Measurements from ENCODE around the gene NIM1K. TPM values are rescaled to one million over a fixed set of nuclear protein-coding genes. Genes with fewer than 3 reads are reported as not detected.
A peak's percentile ranks its signal among the peaks of the same experiment; 100 is the strongest.

Gene NIM1K
- total and polyA plus RNA-seq, 4 experiments from 2014 or later, result 0.24 to 0.40 (median 0.27) TPM

GRCh38 chr5:43279548-43280274 lies 87.7 kb downstream of the NIM1K start:
- intact Hi-C loops (cut with micrococcal nuclease), result no loop called here
- Histone ChIP-seq H3K36me3 (ENCODE audit: insufficient read depth, low read length) (no peaks in the 10 kb centered on the region), H3K4me1 (ENCODE audit: insufficient read depth, low read length) (no peaks in the 10 kb centered on the region), H3K4me3 (ENCODE audit: low read length in 2 of 2) (no peak overlapping the region), H3K27ac (ENCODE audit: low read depth, low read length) (no peak overlapping the region), H3K9me3 (ENCODE audit: control insufficient read depth in 1 of 2, low read length in 2 of 2) (no peaks in the 10 kb centered on the region), H3K27me3 (ENCODE audit: insufficient read depth, low read length) (no peaks in the 10 kb centered on the region)
- DNase-seq, result no peak
- H3K27ac Mint-ChIP-seq, result no peak overlapping the region
- peaks cover 0 to 2% (median 0%) of the 10 kb centered on the region in 8 donors for H3K9me3 Mint-ChIP-seq
- POLR2A ChIA-PET (ENCODE audit: partially characterized antibody), result no interaction called here
- peaks cover 0 to 4% of the 10 kb centered on the region in 2 donors for H3K36me3 Mint-ChIP-seq
- no peaks in the 10 kb centered on the region for H3K4me1 Mint-ChIP-seq
- no peak overlapping the region for H3K4me3 Mint-ChIP-seq
- CTCF ChIA-PET (ENCODE audit: partially characterized antibody), result no interaction called here
- peaks cover 2% of the 10 kb centered on the region in 2 donors for H3K27me3 Mint-ChIP-seq

- POLR2A ChIA-PET (ENCODE audit: partially characterized antibody), result no interaction called here
- no peaks in the 10 kb centered on the region for H3K27me3 ChIP-seq (ENCODE audit: insufficient read depth, low read length)
- Mint-ChIP-seq H3K27me3 (peaks cover 2% of the 10 kb centered on the region in 2 donors), H3K4me1 (no peaks in the 10 kb centered on the region), H3K4me3 (no peak overlapping the region), H3K27ac (no peak overlapping the region), H3K36me3 (peaks cover 5 to 9% of the 10 kb centered on the region in 2 donors), H3K9me3 (no peaks in the 10 kb centered on the region)
- CTCF ChIA-PET (ENCODE audit: partially characterized antibody), result no interaction called here
- H3K4me3 ChIP-seq (ENCODE audit: low read length in 2 of 2), result no peak overlapping the region
- no peaks in the 10 kb centered on the region for H3K36me3 ChIP-seq (ENCODE audit: insufficient read depth, low read length)
- H3K27ac ChIP-seq (ENCODE audit: low read depth, low read length), result no peak overlapping the region
- H3K4me1 ChIP-seq (ENCODE audit: insufficient read depth, low read length), result no peaks in the 10 kb centered on the region
- H3K9me3 ChIP-seq (ENCODE audit: control insufficient read depth in 1 of 2, low read length in 2 of 2), result no peaks in the 10 kb centered on the region
- intact Hi-C loops (cut with micrococcal nuclease), result no loop called here
- DNase-seq, result no peak
These were observed 90.0 kb downstream of the NIM1K start for GRCh38 chr5:43281840-43282658.

GRCh38 chr5:43286623-43287022 lies 94.6 kb downstream of the NIM1K start:
- H3K4me1 ChIP-seq (ENCODE audit: insufficient read depth, low read length), result no peaks in the 10 kb centered on the region
- no peak overlapping the region for H3K4me3 Mint-ChIP-seq
- ChIA-PET POLR2A (ENCODE audit: partially characterized antibody) (no interaction called here), CTCF (ENCODE audit: partially characterized antibody) (no interaction called here)
- H3K36me3 Mint-ChIP-seq, result peaks cover 36 to 41% of the 10 kb centered on the region in 2 donors
- intact Hi-C loops (cut with micrococcal nuclease), result no loop called here
- no peaks in the 10 kb centered on the region for H3K9me3 ChIP-seq (ENCODE audit: control insufficient read depth in 1 of 2, low read length in 2 of 2)
- DNase-seq, result no peak
- no peaks in the 10 kb centered on the region for H3K27me3 ChIP-seq (ENCODE audit: insufficient read depth, low read length)
- H3K27me3 Mint-ChIP-seq, result no peaks in the 10 kb centered on the region
- H3K4me1 Mint-ChIP-seq, result no peaks in the 10 kb centered on the region
- H3K27ac Mint-ChIP-seq, result no peak overlapping the region
- H3K36me3 ChIP-seq (ENCODE audit: insufficient read depth, low read length), result peaks cover 4% of the 10 kb centered on the region
- no peak overlapping the region for H3K4me3 ChIP-seq (ENCODE audit: low read length in 2 of 2)
- H3K27ac ChIP-seq (ENCODE audit: low read depth, low read length), result no peak overlapping the region
- H3K9me3 Mint-ChIP-seq, result no peaks in the 10 kb centered on the region

DNA sequence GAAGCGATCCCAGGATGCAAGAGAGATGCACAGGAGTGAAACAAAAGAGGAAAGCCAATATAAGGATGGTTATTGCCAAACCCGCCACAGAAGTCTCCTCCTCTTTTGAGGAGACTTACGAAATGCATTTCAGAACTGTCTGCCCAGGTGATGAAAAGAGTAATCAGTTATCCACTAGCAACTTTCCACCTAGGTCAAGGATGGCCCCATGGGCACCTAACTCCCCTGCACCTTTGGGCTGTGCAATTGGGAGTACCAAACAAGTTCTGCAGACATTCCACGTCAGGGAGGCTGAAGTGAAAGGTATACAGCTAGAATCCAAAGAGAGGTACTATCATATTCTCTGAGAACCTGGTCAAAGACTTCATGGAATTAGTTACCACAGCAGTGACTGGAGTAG lies 95.5 kb downstream of the NIM1K start:
- H3K4me1 ChIP-seq (ENCODE audit: insufficient read depth, low read length), result no peaks in the 10 kb centered on the region
- peaks cover 9% of the 10 kb centered on the region for H3K36me3 ChIP-seq (ENCODE audit: insufficient read depth, low read length)
- Mint-ChIP-seq H3K36me3 (peaks cover 38 to 46% of the 10 kb centered on the region in 2 donors), H3K9me3 (no peaks in the 10 kb centered on the region), H3K27ac (no peak overlapping the region), H3K27me3 (no peaks in the 10 kb centered on the region), H3K4me1 (no peaks in the 10 kb centered on the region), H3K4me3 (no peak overlapping the region)
- POLR2A ChIA-PET (ENCODE audit: partially characterized antibody), result no interaction called here
- H3K4me3 ChIP-seq (ENCODE audit: low read length in 2 of 2), result no peak overlapping the region
- no peak for DNase-seq
- H3K9me3 ChIP-seq (ENCODE audit: control insufficient read depth in 1 of 2, low read length in 2 of 2), result no peaks in the 10 kb centered on the region
- intact Hi-C loops (cut with micrococcal nuclease), result no loop called here
- no peaks in the 10 kb centered on the region for H3K27me3 ChIP-seq (ENCODE audit: insufficient read depth, low read length)
- no peak overlapping the region for H3K27ac ChIP-seq (ENCODE audit: low read depth, low read length)
- CTCF ChIA-PET (ENCODE audit: partially characterized antibody), result no interaction called here

DNA sequence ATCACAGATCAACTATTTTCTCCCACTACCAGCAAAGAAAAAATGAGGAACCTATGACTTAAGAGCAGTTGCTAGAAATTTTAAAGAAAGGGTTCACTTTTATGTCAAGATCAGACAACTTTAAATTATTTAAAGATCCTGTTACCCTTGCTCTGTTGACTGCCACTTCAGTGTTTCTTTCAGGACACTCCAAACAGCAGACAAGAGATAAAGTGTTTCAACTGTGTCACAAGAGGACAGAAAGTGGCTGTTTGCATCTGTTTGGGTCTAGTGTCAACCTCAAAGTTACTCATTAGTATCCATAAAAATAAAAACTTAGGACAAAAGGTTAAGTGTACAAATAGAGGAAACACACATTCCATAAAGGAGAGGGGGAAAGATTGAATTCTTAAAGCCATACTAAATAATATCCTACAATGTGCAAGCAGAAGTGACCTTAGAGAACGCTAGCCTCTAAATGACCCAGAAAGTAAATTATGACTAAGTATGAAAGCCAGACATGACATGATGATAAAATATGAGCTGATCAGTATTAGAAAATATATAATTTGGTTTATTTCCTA lies 96.3 kb downstream of the NIM1K start:
- no peaks in the 10 kb centered on the region for H3K27me3 ChIP-seq (ENCODE audit: insufficient read depth, low read length)
- Mint-ChIP-seq H3K27me3 (no peaks in the 10 kb centered on the region), H3K36me3 (peaks cover 40 to 51% of the 10 kb centered on the region in 2 donors), H3K4me3 (no peak overlapping the region), H3K27ac (peak overlapping the region in 2 of 7 donors; percentile 7 to 60), H3K9me3 (no peaks in the 10 kb centered on the region), H3K4me1 (no peaks in the 10 kb centered on the region)
- peaks cover 13% of the 10 kb centered on the region for H3K36me3 ChIP-seq (ENCODE audit: insufficient read depth, low read length)
- H3K27ac ChIP-seq (ENCODE audit: low read depth, low read length), result no peak overlapping the region
- ChIA-PET POLR2A (ENCODE audit: partially characterized antibody) (no interaction called here), CTCF (ENCODE audit: partially characterized antibody) (interaction anchor here (0.6 kb wide), 1 partner anchor 164 kb away, joined by 3 read pairs; no protein-coding TSS in a partner anchor)
- no peak for DNase-seq
- intact Hi-C loops (cut with micrococcal nuclease), result no loop called here
- H3K4me1 ChIP-seq (ENCODE audit: insufficient read depth, low read length), result no peaks in the 10 kb centered on the region
- no peaks in the 10 kb centered on the region for H3K9me3 ChIP-seq (ENCODE audit: control insufficient read depth in 1 of 2, low read length in 2 of 2)
- no peak overlapping the region for H3K4me3 ChIP-seq (ENCODE audit: low read length in 2 of 2)

DNA sequence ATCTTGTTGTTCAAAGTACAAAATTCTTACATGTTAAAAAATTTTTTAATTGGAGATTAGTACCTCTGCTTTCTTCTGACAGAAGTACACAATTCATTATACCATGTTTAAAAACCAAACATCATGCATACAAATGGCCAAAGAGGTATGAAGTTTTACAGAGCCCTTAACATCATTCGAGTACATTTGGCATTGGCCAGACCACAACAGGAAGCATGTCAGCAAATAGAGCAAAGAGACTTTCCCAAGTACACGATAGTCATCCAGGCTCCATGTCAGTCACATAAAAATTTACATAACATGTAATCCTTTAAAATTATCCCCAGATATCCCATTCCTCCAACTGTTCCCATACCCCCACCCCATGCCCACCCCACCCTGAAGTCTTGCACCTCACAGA lies 98.7 kb downstream of the NIM1K start:
- Histone ChIP-seq H3K36me3 (ENCODE audit: insufficient read depth, low read length) (peaks cover 37% of the 10 kb centered on the region), H3K9me3 (ENCODE audit: control insufficient read depth in 1 of 2, low read length in 2 of 2) (no peaks in the 10 kb centered on the region), H3K4me3 (ENCODE audit: low read length in 2 of 2) (no peak overlapping the region), H3K4me1 (ENCODE audit: insufficient read depth, low read length) (no peaks in the 10 kb centered on the region), H3K27me3 (ENCODE audit: insufficient read depth, low read length) (no peaks in the 10 kb centered on the region), H3K27ac (ENCODE audit: low read depth, low read length) (no peak overlapping the region)
- H3K4me3 Mint-ChIP-seq, result no peak overlapping the region
- peaks cover 64 to 73% of the 10 kb centered on the region in 2 donors for H3K36me3 Mint-ChIP-seq
- H3K27ac Mint-ChIP-seq, result peak overlapping the region in 1 of 7 donors; percentile 62
- H3K27me3 Mint-ChIP-seq, result no peaks in the 10 kb centered on the region
- DNase-seq, result no peak
- POLR2A ChIA-PET (ENCODE audit: partially characterized antibody), result no interaction called here
- no peaks in the 10 kb centered on the region for H3K9me3 Mint-ChIP-seq
- CTCF ChIA-PET (ENCODE audit: partially characterized antibody), result no interaction called here
- intact Hi-C loops (cut with micrococcal nuclease), result no loop called here
- no peaks in the 10 kb centered on the region for H3K4me1 Mint-ChIP-seq

DNA sequence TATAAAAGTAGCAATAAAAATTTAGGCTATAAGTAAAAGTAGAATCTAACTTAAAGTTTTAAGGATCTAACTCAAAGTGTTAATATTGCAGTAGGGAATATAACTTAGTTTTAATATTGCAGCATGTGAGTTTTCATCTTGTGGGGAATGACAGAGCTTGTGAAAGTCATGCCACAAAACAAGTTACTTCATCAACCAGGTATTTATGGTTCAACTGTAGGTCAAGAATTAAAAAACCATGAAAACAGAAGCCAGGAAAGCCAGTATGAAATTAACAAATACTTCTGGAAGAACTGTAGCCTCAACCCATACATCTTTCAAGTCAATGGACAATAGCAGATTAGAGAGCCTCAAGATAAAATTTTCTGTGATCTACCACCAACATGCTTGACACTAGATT lies 102.2 kb downstream of the NIM1K start:
- Histone ChIP-seq H3K4me3 (ENCODE audit: low read length in 2 of 2) (no peak overlapping the region), H3K27ac (ENCODE audit: low read depth, low read length) (no peak overlapping the region), H3K9me3 (ENCODE audit: control insufficient read depth in 1 of 2, low read length in 2 of 2) (no peaks in the 10 kb centered on the region), H3K27me3 (ENCODE audit: insufficient read depth, low read length) (no peaks in the 10 kb centered on the region), H3K4me1 (ENCODE audit: insufficient read depth, low read length) (no peaks in the 10 kb centered on the region), H3K36me3 (ENCODE audit: insufficient read depth, low read length) (peaks cover 61% of the 10 kb centered on the region)
- Mint-ChIP-seq H3K4me1 (no peaks in the 10 kb centered on the region), H3K27me3 (no peaks in the 10 kb centered on the region), H3K4me3 (no peak overlapping the region), H3K27ac (no peak overlapping the region), H3K9me3 (no peaks in the 10 kb centered on the region), H3K36me3 (peaks cover 73 to 80% of the 10 kb centered on the region in 2 donors)
- POLR2A ChIA-PET (ENCODE audit: partially characterized antibody), result no interaction called here
- intact Hi-C loops (cut with micrococcal nuclease), result no loop called here
- DNase-seq, result no peak
- CTCF ChIA-PET (ENCODE audit: partially characterized antibody), result interaction anchor here (1.0 to 1.4 kb wide), 3 partner anchors 12 to 389 kb away, joined by 3 read pairs; partner anchors contain the start of gene ZNF131

Data from CD4-positive, alpha-beta memory T cell (primary cell).